CD4-positive, alpha-beta T cell treated with Interleukin-12 subunit alpha and Interleukin-12 subunit beta, for 1 hour (primary cell): ENCODE results near the gene ZC2HC1B.
"Not testable (repeated sequence)": the region's sequence is repeated elsewhere in the genome, so short reads cannot be mapped to it uniquely, and the experiment has no call there.

Source experiments
- DNase-seq: peaks from one replicate; pipeline ENCODE4 v3.0.0-alpha.2; 2020

ZC2HC1B gene

DNA sequence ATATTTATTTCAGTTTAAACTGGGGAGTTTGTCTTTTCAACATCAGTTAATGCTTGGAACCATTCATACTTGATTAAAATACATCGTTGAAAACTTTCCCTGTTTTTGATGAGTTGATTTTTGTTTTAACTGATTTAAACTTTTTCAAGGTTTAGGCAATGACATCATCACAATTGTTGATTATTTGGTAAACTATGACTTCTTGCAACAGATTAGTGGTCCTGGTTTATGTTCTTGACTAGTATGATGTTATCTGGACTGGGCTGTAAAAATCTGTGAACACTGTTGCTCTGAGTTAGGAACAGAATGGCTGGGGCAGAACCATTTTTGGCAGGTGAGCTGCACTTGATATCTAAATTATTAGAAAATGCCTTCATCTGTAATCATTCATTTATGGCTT is at the start of gene ZC2HC1B:
ZC2HC1B (plus strand) TSS at position 241 of the 400 bp plus-strand sequence; CDS start at position 307, 66 bp downstream.
- no peak for DNase-seq

DNA sequence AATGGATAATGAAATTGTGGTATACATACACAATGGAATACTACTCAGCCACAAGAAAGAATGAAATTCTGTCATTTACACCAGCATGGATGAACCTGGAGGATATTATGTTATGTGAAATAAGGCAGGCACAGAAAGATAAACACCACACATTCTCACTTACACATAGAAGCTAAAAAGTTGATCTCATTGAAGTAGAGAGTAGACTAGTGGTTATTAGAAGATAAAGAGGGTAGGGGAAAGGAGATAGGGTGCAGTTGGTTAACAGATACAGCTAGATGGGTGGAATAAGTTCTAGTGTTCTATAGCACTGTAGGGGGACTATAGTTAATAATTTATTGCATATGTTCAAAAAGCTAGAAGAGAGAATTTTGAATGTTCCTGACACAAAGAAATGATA is 46.7 kb upstream of the ZC2HC1B start:
- no peak for DNase-seq

- DNase-seq: no peak
Measured at GRCh38 chr6:143821359-143821758, 42.9 kb upstream of the ZC2HC1B start.

DNA sequence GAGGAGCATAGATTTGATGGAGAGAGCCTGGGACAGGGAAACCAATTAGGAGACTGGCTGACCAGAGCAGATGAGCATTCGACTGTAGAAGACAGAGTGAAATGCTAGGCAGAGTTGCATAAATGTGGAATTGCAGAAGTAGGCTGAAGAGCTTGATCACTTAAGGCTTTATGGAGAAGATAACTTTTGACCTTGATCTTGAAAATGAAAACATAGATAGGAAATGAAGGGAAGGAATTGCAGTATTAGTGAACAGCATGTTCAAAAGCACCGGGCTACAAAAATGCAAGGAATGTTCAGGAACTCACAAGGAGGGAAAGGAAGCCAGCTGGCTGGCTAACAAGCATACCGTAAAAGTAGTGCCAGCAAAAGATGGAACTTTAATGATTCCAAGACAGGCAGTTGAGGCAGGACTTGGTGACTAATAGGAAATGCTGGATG is 41.7 kb upstream of the ZC2HC1B start:
- no peak for DNase-seq

- DNase-seq: no peak
Measured at GRCh38 chr6:143823548-143823947, 40.7 kb upstream of the ZC2HC1B start.

DNA sequence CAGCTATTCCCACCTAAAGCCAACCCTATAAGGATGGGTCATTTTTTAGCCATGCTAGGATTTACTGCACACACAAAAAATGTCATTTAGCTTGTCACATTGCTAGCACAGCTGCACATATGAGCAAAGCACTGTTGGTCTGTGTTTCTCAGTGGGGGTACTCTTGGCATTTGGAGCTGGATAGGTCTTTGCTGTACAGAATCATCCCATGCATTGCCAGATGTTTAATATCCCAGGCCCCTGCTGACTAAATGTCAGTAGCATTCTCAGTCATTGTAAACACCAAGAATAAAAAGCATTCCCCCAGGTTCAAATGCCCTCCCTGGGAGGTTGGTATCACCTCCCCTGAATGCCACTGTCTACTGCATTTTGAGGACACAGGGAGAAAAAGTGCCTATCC is 35.7 kb upstream of the ZC2HC1B start:
- no peak for DNase-seq

DNA sequence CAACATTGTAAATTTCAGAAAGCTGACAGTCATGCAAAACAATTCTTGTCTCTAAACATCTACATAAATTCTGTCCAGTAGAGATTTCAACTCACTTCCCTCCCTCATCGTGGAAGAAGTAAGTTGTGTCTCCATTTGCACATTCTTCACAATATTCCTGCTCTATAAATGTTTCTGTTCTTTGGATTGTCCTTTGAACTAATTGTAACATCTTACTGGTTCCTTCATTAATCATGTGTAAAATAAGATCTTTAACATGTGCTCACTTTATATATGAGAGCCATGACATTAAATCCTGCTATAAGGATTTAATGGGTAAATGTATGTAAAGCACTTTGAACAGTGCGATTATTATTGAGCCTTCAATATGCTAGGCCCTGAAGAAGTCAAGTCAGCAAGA is 28.1 kb upstream of the ZC2HC1B start:
- DNase-seq: no peak

DNA sequence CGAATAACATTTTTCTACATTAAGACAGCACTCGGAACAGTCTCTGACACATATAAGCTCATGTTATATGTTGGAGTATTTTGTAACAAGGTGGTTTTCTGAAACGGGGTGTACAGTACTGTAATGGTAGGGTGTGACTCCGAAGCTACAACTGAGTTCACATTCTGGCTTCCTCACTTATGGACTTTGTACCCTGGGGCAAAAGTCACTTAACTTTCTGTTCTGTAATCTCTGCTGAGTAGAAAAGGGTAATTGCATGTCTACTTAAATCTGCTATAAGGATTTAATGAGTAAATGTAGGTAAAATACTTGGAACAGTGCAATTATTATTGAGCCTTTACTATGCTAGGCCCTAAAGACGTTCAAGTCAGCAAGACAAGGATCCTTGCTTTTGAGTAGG is 25.9 kb upstream of the ZC2HC1B start:
- DNase-seq: no peak

DNA sequence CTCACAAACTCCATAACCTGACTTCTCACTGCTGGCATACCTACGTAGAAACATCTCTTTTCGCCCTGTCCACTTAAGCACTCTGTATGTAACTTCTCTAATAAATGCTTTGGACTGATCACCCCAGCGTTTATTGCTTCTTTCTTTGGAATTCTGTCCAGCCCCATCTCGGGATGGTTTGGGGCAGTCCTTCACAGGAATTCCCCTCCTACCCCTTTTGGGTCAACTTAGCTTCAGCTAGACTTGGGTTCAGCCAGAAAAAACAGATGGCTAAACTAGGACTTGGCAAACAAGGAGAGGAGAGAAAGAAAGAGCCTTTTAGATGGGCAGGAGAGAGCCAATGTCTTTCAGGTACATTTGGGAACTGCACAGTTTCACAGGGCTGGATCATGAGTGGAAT is 25.1 kb upstream of the ZC2HC1B start:
- no peak for DNase-seq

DNA sequence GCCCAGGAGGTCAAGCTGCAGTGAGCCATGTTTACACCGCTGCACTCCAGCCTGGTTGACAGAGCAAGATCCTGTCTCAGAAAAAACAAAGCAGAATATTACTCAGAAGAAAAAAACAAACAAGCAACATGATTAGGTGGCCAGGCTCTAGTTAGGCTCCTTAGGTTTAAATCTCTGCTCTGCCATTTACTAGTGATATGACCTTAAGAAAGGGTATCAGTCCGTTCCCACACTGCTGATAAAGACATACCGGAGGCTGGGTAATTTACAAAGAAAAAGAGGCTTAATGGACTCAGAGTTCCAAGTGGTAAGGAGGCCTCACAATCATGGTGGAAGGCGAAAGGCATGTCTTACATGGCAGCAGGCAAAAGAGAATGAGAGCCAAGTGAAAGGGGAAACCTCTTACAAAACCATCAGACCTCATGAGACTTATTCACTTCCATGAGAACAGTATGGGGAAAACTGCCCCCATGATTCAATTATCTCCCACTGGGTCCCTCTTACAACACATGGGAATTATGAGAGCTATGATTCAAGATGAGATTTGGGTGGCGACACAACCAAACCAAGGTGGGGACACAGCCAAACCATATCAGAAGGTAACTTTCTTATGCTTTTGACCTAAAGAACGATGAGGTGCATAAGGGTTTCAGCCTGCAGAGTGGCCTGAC is 23.5 kb upstream of the ZC2HC1B start:
- no peak for DNase-seq

DNA sequence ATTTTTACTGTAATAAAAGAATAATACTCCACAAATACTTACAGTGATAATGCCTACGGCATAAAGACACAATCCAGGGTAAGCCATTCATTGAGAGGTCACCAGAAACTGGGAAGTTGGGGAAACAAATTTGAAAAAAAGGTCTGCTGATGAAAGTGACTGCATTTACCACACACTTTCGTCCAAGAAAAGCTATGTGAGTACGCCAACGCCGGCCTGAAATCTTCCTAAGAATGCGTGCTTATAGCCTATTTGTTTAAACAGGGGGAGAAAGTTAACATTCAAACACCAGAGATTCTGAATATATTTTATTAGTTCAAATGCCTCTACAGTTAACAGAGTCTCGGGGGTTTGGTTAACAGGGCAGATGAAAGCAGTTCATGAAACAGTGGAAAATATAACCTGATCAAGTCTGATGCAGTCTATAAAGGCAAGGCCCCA is 21.8 kb upstream of the ZC2HC1B start:
- DNase-seq: no peak

GRCh38 chr6:143842902-143843676 is 21.2 kb upstream of the ZC2HC1B start, which contains the start of gene LTV1:
LTV1 (plus strand) TSS chr6:143843338; CDS start chr6:143843478, 140 bp downstream.
- peak; percentile 93 for DNase-seq

DNA sequence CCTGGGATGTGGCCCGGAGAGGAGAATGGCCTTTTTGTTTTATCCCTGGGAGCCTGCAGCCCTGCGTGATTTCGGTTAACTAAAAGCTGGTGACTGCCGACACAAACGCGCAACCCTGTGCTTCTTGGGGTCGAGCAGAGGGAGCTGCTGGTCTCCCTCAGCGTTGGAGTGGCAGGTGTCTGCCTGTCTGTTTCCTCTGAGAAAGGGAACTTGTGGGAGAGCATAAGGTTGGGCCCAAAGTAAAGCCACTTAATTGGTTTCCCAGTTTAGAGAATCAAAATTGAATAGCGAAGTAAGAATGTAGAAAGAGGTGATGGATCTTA is 20.6 kb upstream of the ZC2HC1B start:
- DNase-seq: no peak

DNA sequence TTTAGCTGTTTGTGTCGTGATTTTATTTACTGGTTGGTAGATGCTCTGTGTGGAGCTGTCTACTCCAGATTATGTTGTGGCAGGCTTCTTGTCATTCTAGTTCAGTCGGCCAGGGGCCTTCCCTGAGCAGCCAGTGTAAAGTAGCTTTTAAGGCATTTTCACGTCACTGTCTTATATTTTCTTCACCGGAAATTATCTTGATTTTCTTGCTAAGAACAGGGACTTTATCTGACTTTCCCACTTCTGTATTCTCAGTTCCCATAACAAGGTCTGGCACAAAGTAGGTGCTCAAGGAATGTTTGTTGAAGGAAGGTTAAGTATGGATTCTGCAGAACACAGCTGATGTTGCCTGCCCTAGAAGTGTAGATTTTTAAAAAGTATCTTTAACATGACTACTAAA is 20.3 kb upstream of the ZC2HC1B start:
- DNase-seq: peak; percentile 6

DNA sequence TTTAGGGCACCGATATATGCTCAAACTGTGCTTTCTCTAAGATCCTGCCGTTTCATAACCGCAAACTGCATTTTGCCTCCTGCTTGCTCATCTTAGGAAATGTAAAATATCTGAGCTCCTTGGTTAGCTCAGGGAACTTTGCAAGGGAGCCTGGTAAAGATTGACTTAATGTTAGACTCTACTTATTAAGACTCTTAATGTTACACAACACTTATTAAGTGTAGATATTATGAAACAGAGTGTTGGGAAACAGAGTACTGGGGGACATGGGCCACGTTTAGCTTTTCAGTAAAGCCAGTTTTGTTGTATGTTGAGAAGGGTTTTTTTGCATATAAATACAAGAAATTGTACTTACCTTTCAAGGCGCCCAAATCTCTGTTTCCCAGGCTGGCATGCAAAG is 19.2 kb upstream of the ZC2HC1B start:
- no peak for DNase-seq

DNA sequence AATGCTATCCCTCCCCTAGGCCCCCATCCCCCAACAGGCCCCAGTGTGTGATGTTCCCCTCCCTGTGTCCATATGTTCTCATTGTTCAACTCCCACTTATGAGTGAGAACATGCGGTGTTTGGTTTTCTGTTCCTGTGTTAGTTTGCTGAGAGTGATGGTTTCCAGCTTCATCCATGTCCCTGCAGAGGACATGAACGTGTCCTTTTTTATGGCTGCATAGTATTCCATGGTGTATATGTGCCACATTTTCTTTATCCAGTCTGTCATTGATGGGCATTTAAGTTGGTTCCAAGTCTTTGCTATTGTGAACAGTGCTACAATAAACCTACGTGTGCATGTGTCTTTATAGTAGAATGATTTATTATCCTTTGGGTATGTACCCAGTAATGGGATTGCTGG is 12.6 kb upstream of the ZC2HC1B start:
- not testable (repeated sequence) for DNase-seq

GRCh38 chr6:143855057-143855456 is 9.2 kb upstream of the ZC2HC1B start:
- not testable (repeated sequence) for DNase-seq

- DNase-seq: not testable (repeated sequence)
Measured at GRCh38 chr6:143856762-143857161, 7.5 kb upstream of the ZC2HC1B start.

DNA sequence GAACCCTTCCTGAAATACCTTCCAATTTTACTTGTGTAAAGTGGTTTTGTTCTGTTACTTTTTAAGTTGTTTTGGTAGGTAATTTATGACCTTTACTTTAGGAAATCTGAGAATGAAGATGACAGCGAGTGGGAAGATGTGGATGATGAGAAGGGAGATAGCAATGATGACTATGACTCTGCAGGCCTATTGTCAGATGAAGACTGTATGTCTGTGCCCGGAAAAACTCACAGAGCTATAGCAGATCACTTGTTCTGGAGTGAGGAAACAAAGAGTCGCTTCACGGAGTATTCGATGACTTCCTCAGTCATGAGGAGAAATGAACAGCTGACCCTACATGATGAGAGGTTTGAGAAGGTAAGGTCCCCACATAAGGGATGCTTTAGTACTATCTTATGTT is 6.6 kb upstream of the ZC2HC1B start:
- no peak for DNase-seq

DNA sequence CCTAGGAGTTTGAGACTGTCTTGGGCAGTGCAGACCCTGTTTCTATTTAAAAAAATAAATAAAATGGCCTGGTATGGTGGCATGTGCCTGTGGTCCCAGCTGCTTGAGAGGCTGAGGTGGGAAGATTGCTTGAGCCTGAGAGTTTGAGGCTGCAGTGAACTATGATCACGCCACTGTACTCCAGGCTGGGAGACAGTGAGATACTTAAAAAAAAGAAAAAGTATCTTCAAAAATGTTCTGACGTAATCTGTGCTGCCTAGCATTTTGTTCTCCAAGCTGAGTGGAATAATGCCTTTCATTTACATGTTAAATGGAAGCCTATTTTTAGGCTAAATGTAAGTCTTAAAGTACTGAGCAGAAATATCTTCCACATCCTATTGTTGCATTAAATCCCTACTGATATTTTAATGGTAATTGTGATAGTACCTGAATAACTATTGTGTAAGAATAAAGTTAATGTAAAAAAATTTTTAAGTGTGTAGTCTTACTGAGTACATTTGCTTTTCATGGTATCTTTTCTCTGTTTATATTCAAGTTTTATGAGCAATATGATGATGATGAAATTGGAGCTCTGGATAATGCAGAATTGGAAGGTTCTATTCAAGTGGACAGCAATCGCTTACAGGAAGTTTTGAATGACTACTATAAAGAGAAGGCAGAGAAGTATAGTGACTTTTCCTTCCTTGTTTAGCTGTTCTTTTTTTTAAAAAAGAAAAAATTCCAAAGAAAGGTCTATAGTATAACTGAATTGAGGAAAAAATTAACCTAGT is 4.2 kb upstream of the ZC2HC1B start:
- DNase-seq: no peak

- no peak for DNase-seq
Measured at GRCh38 chr6:143863771-143864170, 503 bp upstream of the ZC2HC1B start.

DNA sequence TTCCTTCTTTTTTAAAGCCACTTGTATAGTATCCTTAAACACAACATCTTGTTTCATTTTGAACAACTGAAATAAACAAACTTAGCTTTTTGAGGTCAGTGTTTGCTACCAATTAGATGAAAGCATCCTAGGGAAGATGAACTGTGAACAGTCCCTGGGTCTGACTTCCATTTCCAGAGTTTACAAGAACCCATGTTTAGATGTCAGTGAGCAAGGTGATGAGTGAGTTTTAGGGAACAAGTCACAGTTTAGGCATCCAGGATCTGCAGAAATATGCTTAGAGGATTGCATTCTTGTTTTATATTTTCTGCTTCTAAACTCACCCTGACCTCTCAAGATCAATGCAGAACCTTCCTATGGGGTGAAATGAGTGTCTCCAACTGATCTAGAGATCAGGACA is 3.0 kb downstream of the ZC2HC1B start:
- DNase-seq: no peak

DNA sequence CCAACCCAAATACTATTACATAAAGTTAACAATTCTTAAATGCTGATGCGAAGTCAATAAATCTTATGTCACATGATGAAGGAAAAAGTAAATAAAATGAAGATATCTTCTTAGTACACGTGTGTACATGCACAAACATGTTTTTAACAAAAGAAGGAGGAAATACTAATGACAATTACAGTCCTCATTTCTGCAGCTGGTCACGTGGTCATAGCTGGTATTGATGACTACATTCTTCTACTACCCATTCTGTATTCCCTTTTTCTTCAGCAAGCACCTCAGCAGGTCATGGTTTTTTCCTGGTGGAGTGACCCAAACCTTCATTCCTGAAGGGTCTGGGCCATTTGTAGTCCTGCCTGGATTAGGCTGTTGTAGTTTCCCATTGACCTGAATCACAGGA is 4.5 kb downstream of the ZC2HC1B start:
- not testable (repeated sequence) for DNase-seq
